Trophoblast cell (in vitro differentiated cells and primary cell): ENCODE data around the gene C19orf12.
"Not testable (repeated sequence)": the region's sequence is repeated elsewhere in the genome, so short reads cannot be mapped to it uniquely, and the experiment has no call there.

Experiments
- DNase-seq, 2 donors: peaks; one replicate each; pipeline ENCODE4 v3.0.0-alpha.2; 2016
- H2AFZ ChIP-seq: 2 replicates; pipeline ENCODE4 v1.6.1; 2013; ENCODE audit warnings: low read length, moderate library complexity, mild to moderate bottlenecking; ENCODE audit not compliant: insufficient read depth, poor library complexity
- H2AK5ac ChIP-seq: 2 replicates; pipeline ENCODE4 v1.6.1; 2013; ENCODE audit warnings: mild to moderate bottlenecking, low read length
- H2BK120ac ChIP-seq: 2 replicates; pipeline ENCODE4 v1.6.1; 2013; ENCODE audit warnings: low read length, mild to moderate bottlenecking, moderate library complexity; ENCODE audit not compliant: insufficient read depth, poor library complexity
- H2BK12ac ChIP-seq: 2 replicates; pipeline ENCODE4 v1.6.1; 2013; ENCODE audit warnings: mild to moderate bottlenecking, low read length, moderate library complexity
- H2BK5ac ChIP-seq: 2 replicates; pipeline ENCODE4 v1.6.1; 2013; ENCODE audit warnings: low read length, low read depth, moderate library complexity, mild to moderate bottlenecking; ENCODE audit not compliant: poor library complexity
- H3K14ac ChIP-seq: 2 replicates; pipeline ENCODE4 v1.6.1; 2013; ENCODE audit warnings: mild to moderate bottlenecking, low read length
- H3K18ac ChIP-seq: 2 replicates; pipeline ENCODE4 v1.6.1; 2013; ENCODE audit warnings: mild to moderate bottlenecking, low read length
- H3K23ac ChIP-seq: 2 replicates; pipeline ENCODE4 v1.6.1; 2013; ENCODE audit warnings: low read length
- H3K27ac ChIP-seq: 2 replicates; pipeline ENCODE4 v1.5.1; 2013; ENCODE audit warnings: low read depth, mild to moderate bottlenecking, inconsistent platforms, low read length, moderate library complexity
- H3K27me3 ChIP-seq: 2 replicates; pipeline ENCODE4 v1.6.1; 2013; ENCODE audit warnings: inconsistent platforms, mild to moderate bottlenecking, low read length, moderate library complexity; ENCODE audit not compliant: insufficient read depth
- H3K36me3 ChIP-seq, 2 experiments: 1 replicate in 1 of 2; 2 replicates in 1 of 2; pipeline ENCODE4 v1.6.1; 2013; ENCODE audit warnings: low read length in 2 of 2, mild to moderate bottlenecking in 2 of 2, moderate library complexity in 1 of 2; ENCODE audit not compliant: insufficient read depth in 2 of 2, control insufficient read depth in 1 of 2
- H3K4ac ChIP-seq: 2 replicates; pipeline ENCODE4 v1.6.1; 2013; ENCODE audit warnings: low read depth, mild to moderate bottlenecking, low read length, moderate library complexity
- H3K4me1 ChIP-seq, 2 experiments: 1 replicate in 1 of 2; 2 replicates in 1 of 2; pipeline ENCODE4 v1.6.1; 2013; ENCODE audit warnings: low read length in 2 of 2, mild to moderate bottlenecking in 2 of 2, moderate library complexity in 1 of 2; ENCODE audit not compliant: insufficient read depth in 2 of 2, control insufficient read depth in 1 of 2
- H3K4me2 ChIP-seq: 2 replicates; pipeline ENCODE4 v1.6.1; 2013; ENCODE audit warnings: inconsistent platforms, mild to moderate bottlenecking, low read length, moderate library complexity
- H3K4me3 ChIP-seq: 2 replicates; pipeline ENCODE4 v1.5.1; 2013; ENCODE audit warnings: mild to moderate bottlenecking, low read depth, low read length, inconsistent platforms
- H3K79me1 ChIP-seq: one replicate; pipeline ENCODE4 v1.6.1; 2013; ENCODE audit warnings: low read length
- H3K79me2 ChIP-seq: 2 replicates; pipeline ENCODE4 v1.6.1; 2013; ENCODE audit warnings: low read length, mild to moderate bottlenecking; ENCODE audit not compliant: control insufficient read depth, insufficient read depth, poor library complexity
- H3K9ac ChIP-seq: 2 replicates; pipeline ENCODE4 v1.6.1; 2013; ENCODE audit warnings: mild to moderate bottlenecking, low read length
- H3K9me3 ChIP-seq: 2 replicates; pipeline ENCODE4 v1.6.1; 2013; ENCODE audit warnings: low read depth, mild to moderate bottlenecking, control low read depth, inconsistent platforms, low read length; ENCODE audit not compliant: insufficient read depth
- H4K12ac ChIP-seq: 2 replicates; pipeline ENCODE4 v1.6.1; 2013; ENCODE audit warnings: low read depth, mild to moderate bottlenecking, low read length, moderate library complexity
- H4K8ac ChIP-seq: 2 replicates; pipeline ENCODE4 v1.6.1; 2013; ENCODE audit warnings: low read depth, mild to moderate bottlenecking, low read length, moderate library complexity
- H4K91ac ChIP-seq: one replicate; pipeline ENCODE4 v1.6.1; 2013; ENCODE audit warnings: low read depth, mild to moderate bottlenecking, low read length, moderate library complexity
- WGBS: extraction: QIAGEN DNeasy Blood & Tissue Kit; methylation state at CpG from one replicate; pipeline ENCODE4 v1.1.7; 2013; ENCODE audit warnings: missing lambda C conversion rate; ENCODE audit not compliant: insufficient read length, insufficient coverage; ENCODE audit errors: extremely low coverage; 5-methylcytosine and 5-hydroxymethylcytosine counted together

Gene C19orf12

GRCh38 chr19:29711584-29712132 is 3.4 kb downstream of the C19orf12 start:
- Histone ChIP-seq H2BK5ac (no peak overlapping the region), H3K36me3 (peaks cover 9 to 16% of the 10 kb centered on the region in 2 experiments), H3K4me1 (peaks cover 15 to 16% of the 10 kb centered on the region in 2 experiments), H3K23ac (no peak overlapping the region), H2AFZ (no peak overlapping the region), H3K4me3 (no peak overlapping the region), H4K91ac (no peak overlapping the region), H3K9ac (no peak overlapping the region), H3K79me2 (peaks cover 7% of the 10 kb centered on the region), H3K4ac (no peak overlapping the region), H4K8ac (no peak overlapping the region), H3K18ac (no peak overlapping the region), H4K12ac (no peak overlapping the region), H2BK12ac (no peak overlapping the region), H3K79me1 (peaks cover 10% of the 10 kb centered on the region), H3K4me2 (no peak overlapping the region), H2BK120ac (no peak overlapping the region), H3K9me3 (no peaks in the 10 kb centered on the region), H3K14ac (no peak overlapping the region), H3K27ac (no peak overlapping the region), H2AK5ac (no peak overlapping the region), H3K27me3 (no peaks in the 10 kb centered on the region)
- no CpG with 5 or more reads among the region's 6 CpGs for WGBS
- no peak for DNase-seq

DNA sequence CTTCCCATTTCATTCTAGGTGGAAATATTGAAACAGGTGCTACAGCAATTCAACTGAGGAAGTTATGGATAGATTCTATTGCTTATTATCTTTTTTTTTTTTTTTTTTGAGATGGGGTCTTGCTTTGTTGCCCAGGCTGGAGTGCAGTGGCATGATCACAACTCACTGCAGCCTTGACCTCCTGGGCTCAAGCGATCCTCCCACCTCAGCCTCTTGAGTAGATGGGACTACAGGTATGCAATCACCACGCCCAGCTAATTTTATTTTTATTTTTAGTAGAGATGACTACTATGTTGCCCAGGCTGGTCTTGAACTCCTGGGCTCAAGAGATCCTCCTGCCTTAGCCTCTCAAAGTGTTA is 5.6 kb downstream of the C19orf12 start:
- not testable (repeated sequence) for H3K9ac ChIP-seq, H2AFZ ChIP-seq, H3K79me1 ChIP-seq, H3K27me3 ChIP-seq, H3K9me3 ChIP-seq, H2BK120ac ChIP-seq, DNase-seq, H3K23ac ChIP-seq, H3K4ac ChIP-seq, H3K14ac ChIP-seq, H4K91ac ChIP-seq, H2AK5ac ChIP-seq, H3K4me2 ChIP-seq, H3K27ac ChIP-seq, H4K12ac ChIP-seq, H2BK5ac ChIP-seq, H2BK12ac ChIP-seq, H3K18ac ChIP-seq, H3K4me1 ChIP-seq, H3K4me3 ChIP-seq, H4K8ac ChIP-seq, H3K79me2 ChIP-seq
- no CpG with 5 or more reads among the region's 2 CpGs for WGBS
- H3K36me3 ChIP-seq, result peaks cover 15 to 25% of the 10 kb centered on the region in 2 experiments

DNA sequence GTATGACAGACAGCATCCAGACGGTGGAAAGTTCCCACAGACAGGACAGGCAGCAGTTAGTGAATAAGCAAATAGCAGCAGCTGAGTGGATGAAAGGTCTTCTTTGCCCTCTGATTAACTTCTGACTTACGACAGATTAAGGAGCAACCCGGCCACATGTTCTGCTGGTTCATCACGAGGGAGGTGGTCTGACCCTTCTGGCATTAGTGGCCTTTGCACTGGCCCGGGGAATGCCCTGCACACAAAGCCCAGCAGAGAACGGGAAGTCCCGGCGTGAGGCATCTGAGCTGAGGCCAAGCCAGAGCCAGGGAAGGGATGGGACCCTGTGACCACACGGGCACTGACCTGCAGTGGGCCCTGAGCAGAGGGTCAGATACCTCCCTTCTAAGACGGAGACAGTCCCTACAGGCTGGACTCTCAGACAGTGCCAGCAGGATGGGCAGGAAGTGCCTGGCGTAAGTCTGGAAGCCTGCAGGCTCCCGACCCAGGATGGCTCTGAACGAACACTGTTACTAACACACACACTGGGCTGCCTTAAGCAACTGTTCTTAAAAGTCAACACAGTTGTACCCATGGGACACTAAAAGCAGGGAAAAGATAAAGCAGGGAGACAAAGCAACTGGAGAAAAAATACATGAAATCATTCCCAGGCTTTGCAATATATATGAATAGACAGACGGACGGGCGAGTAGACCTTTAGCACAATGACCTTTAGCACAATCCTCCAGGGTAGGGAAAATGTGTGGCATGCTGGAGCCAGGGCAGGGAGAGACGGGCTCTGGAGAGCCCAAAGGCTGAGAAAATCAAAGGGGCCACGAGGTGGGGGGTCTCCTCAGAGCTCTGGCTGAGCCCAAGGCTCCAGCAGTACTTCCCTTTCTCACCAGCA is 6.3 kb downstream of the C19orf12 start:
- Histone ChIP-seq H3K23ac (no peak overlapping the region), H2BK12ac (no peak overlapping the region), H2BK120ac (no peak overlapping the region), H3K79me2 (no peaks in the 10 kb centered on the region), H3K4ac (no peak overlapping the region), H2BK5ac (no peak overlapping the region), H3K18ac (no peak overlapping the region), H3K4me3 (no peak overlapping the region), H3K36me3 (peaks cover 15 to 26% of the 10 kb centered on the region in 2 experiments), H4K91ac (no peak overlapping the region), H3K27ac (no peak overlapping the region), H4K8ac (no peak overlapping the region), H3K4me1 (peaks cover 5% of the 10 kb centered on the region in 2 experiments), H3K27me3 (no peaks in the 10 kb centered on the region), H2AK5ac (no peak overlapping the region), H3K9ac (no peak overlapping the region), H3K79me1 (no peaks in the 10 kb centered on the region), H3K9me3 (no peaks in the 10 kb centered on the region), H3K14ac (no peak overlapping the region), H3K4me2 (no peak overlapping the region), H2AFZ (no peak overlapping the region), H4K12ac (no peak overlapping the region)
- peak in 1 of 2 donors; percentile 38 for DNase-seq
- no CpG with 5 or more reads among the region's 18 CpGs for WGBS

DNA sequence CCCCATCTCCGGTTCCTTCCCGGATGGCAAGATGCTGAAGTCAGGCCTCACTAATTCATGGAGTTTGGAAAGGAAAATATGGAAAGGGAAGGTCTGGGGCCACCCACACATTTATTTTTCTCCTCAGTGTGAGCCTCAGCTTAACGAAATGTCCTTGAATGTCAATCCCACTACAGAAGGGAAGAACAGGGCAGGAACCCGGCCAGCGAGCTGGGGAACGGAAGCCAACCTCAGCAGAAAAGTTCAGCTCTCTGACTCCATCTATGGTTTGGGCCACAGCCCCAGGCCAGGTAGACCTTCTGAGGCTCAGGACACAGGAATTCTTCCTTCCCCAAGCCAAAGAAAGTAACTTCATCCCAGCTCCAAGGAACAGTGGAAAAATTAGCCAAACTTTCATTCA is 8.4 kb downstream of the C19orf12 start:
- Histone ChIP-seq H3K27ac (no peak overlapping the region), H2BK5ac (no peak overlapping the region), H4K12ac (no peak overlapping the region), H3K4me1 (peaks cover 5% of the 10 kb centered on the region in 2 experiments), H3K14ac (no peak overlapping the region), H3K79me1 (no peaks in the 10 kb centered on the region), H3K18ac (no peak overlapping the region), H2BK120ac (no peak overlapping the region), H3K9ac (no peak overlapping the region), H3K79me2 (no peaks in the 10 kb centered on the region), H4K91ac (no peak overlapping the region), H3K27me3 (no peaks in the 10 kb centered on the region), H2BK12ac (no peak overlapping the region), H3K4me3 (no peak overlapping the region), H2AK5ac (no peak overlapping the region), H3K4ac (no peak overlapping the region), H4K8ac (no peak overlapping the region), H3K23ac (no peak overlapping the region), H3K9me3 (peaks cover 2% of the 10 kb centered on the region), H3K4me2 (no peak overlapping the region), H3K36me3 (peaks cover 27 to 33% of the 10 kb centered on the region in 2 experiments), H2AFZ (no peak overlapping the region)
- no CpG with 5 or more reads among the region's 6 CpGs for WGBS
- DNase-seq, result no peak
